Breast epithelium (tissue), 4 donors: ENCODE results near the gene SNX4. TPM values are rescaled to one million over a fixed set of nuclear protein-coding genes. Genes with fewer than 3 reads are reported as not detected.

Experiments used
- DNase-seq, 2 donors: peaks; one replicate each; pipeline ENCODE4 v3.0.0-alpha.2; 2019; ENCODE audit warnings: low spot score in 2 of 2
- H3K27ac ChIP-seq, 2 donors: fragments of 200-600 bp; sonication (generic) in 1 of 2; one replicate each; pipeline ENCODE4 v1.5.1; 2016 to 2019; ENCODE audit warnings: mild to moderate bottlenecking in 1 of 2
- H3K27me3 ChIP-seq, 2 donors: fragments of 200-600 bp; sonication (generic) in 1 of 2; one replicate each; pipeline versions ENCODE4 v1.5.1 to v1.6.0; 2017 to 2019; ENCODE audit warnings: control low read depth in 1 of 2, mild to moderate bottlenecking in 1 of 2
- H3K36me3 ChIP-seq: fragments of 200-600 bp; one replicate; pipeline ENCODE4 v1.5.1; 2019
- H3K4me1 ChIP-seq, 2 donors: fragments of 200-600 bp; sonication (generic); one replicate each; pipeline ENCODE4 v1.5.1; 2016 to 2019; ENCODE audit warnings: control low read depth in 1 of 2
- H3K4me3 ChIP-seq, 3 donors: fragments of 200-600 bp; sonication (generic); 1 replicate in 2 of 3; 2 replicates in 1 of 3; pipeline ENCODE4 v1.5.1; 2016 to 2019; ENCODE audit warnings: mild to moderate bottlenecking in 3 of 3, moderate library complexity in 2 of 3
- H3K9me3 ChIP-seq, 2 donors: fragments of 200-600 bp; sonication (generic) in 1 of 2; one replicate each; pipeline ENCODE4 v1.5.1; 2016 to 2019; ENCODE audit warnings: control low read depth in 1 of 2
- POLR2A ChIP-seq: fragments of 450-650 bp; IDR thresholded peaks from one replicate; pipeline ENCODE4 v1.6.1; 2016; ENCODE audit warnings: antibody characterized with exemption, mild to moderate bottlenecking, moderate library complexity
- POLR2AphosphoS5 ChIP-seq, 3 donors: sonication (generic); formaldehyde crosslinking; IDR thresholded peaks; one replicate each; pipeline ENCODE4 v1.6.1; 2017; ENCODE audit warnings: antibody characterized with exemption in 3 of 3
- intact Hi-C: fragments of 100-400 bp; cut with DNase I; formaldehyde crosslinking; loops from one replicate; pipeline ENCODE4 v1.15.1; 2023; ENCODE audit warnings: low total_unique reads
- total RNA-seq, 3 donors: library from RNA; depleted of rRNA; stranded (reverse); fragments of >200 nt; gene quantifications; one replicate each; pipeline ENCODE4 v1.1.0, GENCODE V29; 2016
- TF ChIP-seq, protein P1 (sequence below), 3 donors: fragments of 450-650 bp; IDR thresholded peaks; one replicate each; pipeline ENCODE4 v1.5.1; 2016 to 2017; ENCODE audit warnings: antibody characterized with exemption in 3 of 3, mild to moderate bottlenecking in 3 of 3, moderate library complexity in 3 of 3

SNX4 gene
- total RNA-seq, 3 donors from 2014 or later, result 35.7 to 51.4 (median 50.1) TPM

DNA sequence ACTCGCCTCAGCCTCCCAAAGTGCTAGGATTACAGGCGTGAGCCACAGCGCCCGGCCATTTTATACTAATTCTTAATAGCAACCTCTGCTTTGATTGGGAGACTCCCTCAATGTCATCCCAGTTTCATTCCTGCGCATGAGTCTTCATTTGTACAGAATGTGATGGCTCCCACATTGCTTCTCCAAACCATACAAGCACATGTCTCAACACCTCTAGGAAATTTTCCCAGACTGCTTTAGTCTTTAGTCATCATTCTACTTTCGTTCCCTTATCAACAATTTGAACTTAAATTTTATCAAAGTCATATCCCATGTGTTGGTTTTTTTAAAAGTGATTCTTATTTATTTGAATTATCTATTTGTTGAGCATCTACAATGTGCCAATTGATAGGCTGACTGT, 58.1 kb downstream of the SNX4 start:
- no peak for DNase-seq
- intact Hi-C loops, result no loop called here
- Histone ChIP-seq H3K4me3 (no peak overlapping the region), H3K36me3 (no peaks in the 10 kb centered on the region), H3K9me3 (no peaks in the 10 kb centered on the region), H3K4me1 (no peaks in the 10 kb centered on the region), H3K27me3 (no peaks in the 10 kb centered on the region), H3K27ac (no peak overlapping the region)
- no peak for TF ChIP-seq POLR2AphosphoS5 (IDR thresholded peaks at IDR 0.05)
- TF ChIP-seq, protein P1, sequence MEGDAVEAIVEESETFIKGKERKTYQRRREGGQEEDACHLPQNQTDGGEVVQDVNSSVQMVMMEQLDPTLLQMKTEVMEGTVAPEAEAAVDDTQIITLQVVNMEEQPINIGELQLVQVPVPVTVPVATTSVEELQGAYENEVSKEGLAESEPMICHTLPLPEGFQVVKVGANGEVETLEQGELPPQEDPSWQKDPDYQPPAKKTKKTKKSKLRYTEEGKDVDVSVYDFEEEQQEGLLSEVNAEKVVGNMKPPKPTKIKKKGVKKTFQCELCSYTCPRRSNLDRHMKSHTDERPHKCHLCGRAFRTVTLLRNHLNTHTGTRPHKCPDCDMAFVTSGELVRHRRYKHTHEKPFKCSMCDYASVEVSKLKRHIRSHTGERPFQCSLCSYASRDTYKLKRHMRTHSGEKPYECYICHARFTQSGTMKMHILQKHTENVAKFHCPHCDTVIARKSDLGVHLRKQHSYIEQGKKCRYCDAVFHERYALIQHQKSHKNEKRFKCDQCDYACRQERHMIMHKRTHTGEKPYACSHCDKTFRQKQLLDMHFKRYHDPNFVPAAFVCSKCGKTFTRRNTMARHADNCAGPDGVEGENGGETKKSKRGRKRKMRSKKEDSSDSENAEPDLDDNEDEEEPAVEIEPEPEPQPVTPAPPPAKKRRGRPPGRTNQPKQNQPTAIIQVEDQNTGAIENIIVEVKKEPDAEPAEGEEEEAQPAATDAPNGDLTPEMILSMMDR (IDR thresholded peaks at IDR 0.05), result no peak
- TF ChIP-seq POLR2A, result no peak

DNA sequence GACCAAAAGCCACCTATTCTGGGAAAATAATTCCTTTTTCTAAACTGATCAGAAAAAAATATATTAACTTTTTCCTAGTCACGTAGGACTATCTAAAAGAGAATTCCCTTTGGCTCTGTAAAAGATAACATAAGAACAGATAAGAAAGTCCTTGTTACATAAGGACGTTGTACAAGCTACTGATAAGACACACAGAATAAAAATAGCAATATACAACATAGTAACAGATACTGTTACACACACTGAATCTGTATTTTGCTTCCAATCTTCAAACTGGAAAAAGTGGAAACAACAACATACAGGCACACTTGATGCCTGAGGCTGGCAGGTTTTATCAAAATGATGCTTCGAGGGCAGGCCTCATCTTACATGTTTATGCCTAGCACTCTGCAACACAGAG, 59.8 kb downstream of the SNX4 start:
- Histone ChIP-seq H3K27ac (no peak overlapping the region), H3K9me3 (no peaks in the 10 kb centered on the region), H3K27me3 (no peaks in the 10 kb centered on the region), H3K36me3 (no peaks in the 10 kb centered on the region), H3K4me1 (no peaks in the 10 kb centered on the region), H3K4me3 (no peak overlapping the region)
- TF ChIP-seq POLR2A (no peak), POLR2AphosphoS5 (IDR thresholded peaks at IDR 0.05) (no peak)
- TF ChIP-seq, protein P1 (IDR thresholded peaks at IDR 0.05), result no peak
- intact Hi-C loops, result no loop called here
- DNase-seq, result no peak

DNA sequence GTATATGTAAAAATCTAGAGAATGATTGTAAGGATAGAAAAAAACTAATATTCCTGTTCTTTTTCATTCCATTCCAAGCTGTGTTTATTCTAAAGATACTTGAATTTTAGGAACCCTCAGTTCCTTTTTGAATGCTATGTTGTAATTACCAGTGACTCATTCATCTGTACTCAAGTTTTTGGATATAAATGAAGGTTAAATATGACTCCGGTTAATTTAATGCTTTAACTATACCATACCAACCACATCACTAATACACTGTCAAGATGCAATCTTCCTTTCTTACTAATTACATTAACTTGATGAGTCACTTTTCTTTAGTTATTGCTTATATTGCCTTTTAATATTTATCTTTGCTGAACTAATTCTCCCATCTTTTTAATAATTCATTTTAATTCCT, 76.1 kb downstream of the SNX4 start:
- DNase-seq, result no peak
- Histone ChIP-seq H3K27ac (no peak overlapping the region), H3K4me3 (no peak overlapping the region), H3K36me3 (no peaks in the 10 kb centered on the region), H3K4me1 (no peaks in the 10 kb centered on the region), H3K27me3 (no peaks in the 10 kb centered on the region), H3K9me3 (peaks cover 8 to 12% of the 10 kb centered on the region in 2 donors)
- TF ChIP-seq POLR2A, result no peak
- TF ChIP-seq POLR2AphosphoS5 (IDR thresholded peaks at IDR 0.05), result no peak
- TF ChIP-seq, protein P1 (IDR thresholded peaks at IDR 0.05), result no peak
- intact Hi-C loops, result no loop called here

DNA sequence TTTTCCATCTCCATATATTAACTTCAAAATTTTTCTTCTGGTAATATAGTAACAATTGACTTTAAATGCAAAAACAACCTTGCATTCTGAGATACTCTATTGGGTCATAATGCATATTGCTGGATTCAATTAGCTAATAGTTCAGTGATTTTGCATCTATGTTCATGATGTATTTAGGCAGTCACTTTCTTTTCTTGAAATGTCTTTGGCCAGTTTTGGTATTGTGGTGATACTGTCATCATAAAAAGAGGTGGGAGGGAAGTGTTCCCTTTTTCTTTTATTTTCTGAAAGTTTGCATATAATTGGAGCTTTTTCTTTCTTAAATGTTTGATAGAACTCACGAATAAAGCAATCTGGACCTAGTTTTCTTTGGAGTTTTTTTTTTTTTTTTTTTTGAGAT, 77.5 kb downstream of the SNX4 start:
- no peak for DNase-seq
- intact Hi-C loops, result no loop called here
- no peak overlapping the region for H3K27ac ChIP-seq
- TF ChIP-seq POLR2A (no peak), POLR2AphosphoS5 (IDR thresholded peaks at IDR 0.05) (no peak)
- peaks cover 8 to 12% of the 10 kb centered on the region in 2 donors for H3K9me3 ChIP-seq
- H3K4me3 ChIP-seq, result no peak overlapping the region
- H3K36me3 ChIP-seq, result no peaks in the 10 kb centered on the region
- H3K4me1 ChIP-seq, result no peaks in the 10 kb centered on the region
- no peaks in the 10 kb centered on the region for H3K27me3 ChIP-seq

DNA sequence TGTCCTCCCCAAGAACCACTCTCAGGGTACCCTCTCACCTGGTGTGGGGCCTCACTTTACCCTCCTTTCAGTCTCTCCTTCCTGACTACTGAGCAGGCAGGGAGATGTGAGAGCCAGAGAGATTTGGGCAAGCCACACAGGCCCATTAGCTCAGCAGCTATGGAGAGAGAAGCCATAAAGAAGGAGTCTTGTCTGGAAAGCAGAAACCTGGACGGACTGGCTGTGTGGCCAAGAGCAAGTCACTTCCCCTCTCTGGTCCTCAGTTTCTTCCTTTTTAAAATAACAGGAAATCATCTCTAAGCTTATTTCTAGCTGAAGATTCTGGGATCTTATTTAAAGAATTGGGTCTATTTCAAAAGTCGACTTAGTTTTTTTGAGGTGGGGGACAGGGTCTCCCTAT, 79.0 kb downstream of the SNX4 start:
- intact Hi-C loops, result no loop called here

More for the DNA sequence above, 79.0 kb downstream of the SNX4 start:
- Histone ChIP-seq H3K9me3 (peaks cover 8 to 12% of the 10 kb centered on the region in 2 donors), H3K36me3 (no peaks in the 10 kb centered on the region), H3K27me3 (no peaks in the 10 kb centered on the region), H3K27ac (no peak overlapping the region), H3K4me1 (no peaks in the 10 kb centered on the region), H3K4me3 (no peak overlapping the region)
- no peak for DNase-seq
- TF ChIP-seq POLR2A, result no peak
- TF ChIP-seq, protein P1 (IDR thresholded peaks at IDR 0.05), result no peak
- no peak for TF ChIP-seq POLR2AphosphoS5 (IDR thresholded peaks at IDR 0.05)
